Measurements from ENCODE around the gene ATAD3A.
"Not testable (repeated sequence)": the region's sequence is repeated elsewhere in the genome, so short reads cannot be mapped to it uniquely, and the experiment has no call there.

ATAD3A gene

GRCh38 chr1:1523226-1523625 lies 11.3 kb downstream of the ATAD3A start:
- DNase-seq: not testable (repeated sequence)

GRCh38 chr1:1523651-1524050 lies 11.7 kb downstream of the ATAD3A start:
- DNase-seq: peak in 1 of 51 donors; percentile 26

- not testable (repeated sequence) for DNase-seq
Measured at GRCh38 chr1:1524750-1525383, 12.9 kb downstream of the ATAD3A start.

GRCh38 chr1:1526476-1526875 lies 14.5 kb downstream of the ATAD3A start:
- not testable (repeated sequence) for DNase-seq

- DNase-seq: no peak
Measured at GRCh38 chr1:1527092-1527816, 15.3 kb downstream of the ATAD3A start.

- no peak for DNase-seq
Measured at GRCh38 chr1:1528301-1529267, 16.6 kb downstream of the ATAD3A start.

- DNase-seq: no peak
Measured at GRCh38 chr1:1529321-1529720, 17.4 kb downstream of the ATAD3A start.

GRCh38 chr1:1529936-1530335 lies 18.0 kb downstream of the ATAD3A start:
- no peak for DNase-seq

- DNase-seq: no peak
Measured at GRCh38 chr1:1531947-1532346, 20.0 kb downstream of the ATAD3A start.

GRCh38 chr1:1533176-1533893 lies 21.4 kb downstream of the ATAD3A start:
- DNase-seq: not testable (repeated sequence)

GRCh38 chr1:1533894-1534291 lies 21.9 kb downstream of the ATAD3A start:
- not testable (repeated sequence) for DNase-seq

GRCh38 chr1:1534401-1535154 lies 22.6 kb downstream of the ATAD3A start:
- no peak for DNase-seq

- DNase-seq: no peak
Measured at GRCh38 chr1:1535201-1536018, 23.4 kb downstream of the ATAD3A start.

- DNase-seq: peak in 3 of 51 donors; percentile 16 to 36 (median 22)
Measured at GRCh38 chr1:1536019-1536937, 24.3 kb downstream of the ATAD3A start.

- no peak for DNase-seq
Measured at GRCh38 chr1:1536938-1537546, 25.1 kb downstream of the ATAD3A start.

GRCh38 chr1:1537626-1538250 lies 25.8 kb downstream of the ATAD3A start:
- no peak for DNase-seq

- DNase-seq: no peak
Measured at GRCh38 chr1:1538334-1538733, 26.4 kb downstream of the ATAD3A start.

GRCh38 chr1:1538989-1539309 lies 27.0 kb downstream of the ATAD3A start:
- no peak for DNase-seq

Data from hypothalamus (tissue), 51 donors.